ENCODE results near the gene ABAT. TPM values are rescaled to one million over a fixed set of nuclear protein-coding genes. Genes with fewer than 3 reads are reported as not detected.
A peak's percentile ranks its signal among the peaks of the same experiment; 100 is the strongest.

Gene ABAT
- total and polyA plus RNA-seq, 2 of the 8 experiments (the other 6 are each of a cell fraction or from before 2014, with no cell fraction given), result 6.4 to 8.4 TPM

DNA sequence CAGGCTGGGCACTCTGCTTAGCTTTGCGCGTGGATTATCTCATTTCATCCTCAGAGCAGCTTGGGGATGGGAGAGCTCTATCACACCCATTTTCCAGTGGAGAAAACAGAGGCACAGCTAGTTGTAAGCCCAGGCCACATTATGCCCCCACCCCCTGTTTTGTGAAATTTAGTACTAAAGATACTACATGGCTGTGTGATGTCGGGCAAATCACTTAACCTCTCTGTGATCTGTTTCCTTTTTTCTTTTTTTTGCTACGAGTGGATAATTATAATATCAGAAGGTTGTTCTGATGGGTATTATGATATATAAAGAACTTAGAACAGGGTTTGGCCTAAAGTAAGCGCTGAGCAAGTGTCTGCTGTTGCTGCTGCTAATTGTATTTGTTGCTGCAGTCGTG lies 41.6 kb downstream of the ABAT start:
- Histone ChIP-seq H3K18ac (ENCODE audit: extremely low read depth, low read length) (no peak overlapping the region), H3K14ac (ENCODE audit: insufficient read length) (no peak overlapping the region), H2BK120ac (replicated peaks; ENCODE audit: low read depth, low read length) (no peak overlapping the region), H3K4me2 (ENCODE audit: insufficient read depth in 1 of 2, low read depth in 2 of 2, low read length in 2 of 2) (no peak overlapping the region), H4K91ac (replicated peaks; ENCODE audit: insufficient read length, low read length) (no peak overlapping the region), H2BK5ac (ENCODE audit: low read depth, low read length) (no peak overlapping the region), H2AFZ (ENCODE audit: low read length) (no peak overlapping the region), H3K23ac (ENCODE audit: insufficient read length) (no peak overlapping the region), H3K56ac (replicated peaks; ENCODE audit: insufficient read length, low read depth, low read length) (no peak overlapping the region), H3K9me3 (ENCODE audit: insufficient read depth in 2 of 2, low read depth in 1 of 2, low read length in 1 of 2) (no peaks in the 10 kb centered on the region), H2AK5ac (ENCODE audit: low read depth, low read length) (no peak overlapping the region), H3K4ac (replicated peaks; ENCODE audit: insufficient read length, low read depth, low read length) (no peak overlapping the region), H3K4me3 (ENCODE audit: extremely low read depth in 1 of 4, insufficient read depth in 2 of 4, low read depth in 3 of 4, low read length in 4 of 4) (no peak overlapping the region), H2BK20ac (ENCODE audit: low read length) (no peak overlapping the region), H3K23me2 (ENCODE audit: low read depth, low read length) (peaks cover 3% of the 10 kb centered on the region; the same call in 1 of the 2 replicates), H3K79me1 (ENCODE audit: low read depth, low read length) (no peaks in the 10 kb centered on the region), H2BK12ac (ENCODE audit: low read depth, low read length) (no peak overlapping the region), H3K36me3 (ENCODE audit: control insufficient read depth in 2 of 4, insufficient read depth in 4 of 4, low read length in 3 of 4) (no peaks in the 10 kb centered on the region), H3K79me2 (ENCODE audit: control insufficient read depth in 1 of 2, insufficient read depth in 2 of 2, low read length in 2 of 2) (no peaks in the 10 kb centered on the region), H4K5ac (ENCODE audit: insufficient read length, low read depth, low read length) (no peak overlapping the region), H3K27ac (ENCODE audit: low read depth, low read length) (no peak overlapping the region), H3K9ac (replicated peaks in 1 of 4; ENCODE audit: extremely low read depth in 1 of 4, low read depth in 3 of 4, low read length in 3 of 4) (no peak overlapping the region), H2BK15ac (ENCODE audit: low read length) (no peak overlapping the region), H4K20me1 (replicated peaks in 1 of 2; ENCODE audit: control insufficient read depth in 1 of 2, insufficient read depth in 2 of 2, low read length in 2 of 2) (no peaks in the 10 kb centered on the region), H4K8ac (ENCODE audit: extremely low read depth, insufficient read depth, low read length) (no peak overlapping the region), H3K27me3 (replicated peaks in 1 of 4; ENCODE audit: control insufficient read depth in 3 of 4, extremely low read depth in 1 of 4, insufficient read depth in 3 of 4, low read length in 3 of 4) (no peaks in the 10 kb centered on the region; a peak in 1 of 7 replicates), H3K4me1 (replicated peaks in 1 of 4; ENCODE audit: control insufficient read depth in 3 of 4, insufficient read depth in 4 of 4, low read length in 3 of 4) (peaks cover 0 to 9% (median 5%) of the 10 kb centered on the region in 4 experiments; a peak in 5 of 7 replicates)
- DNase-seq (ENCODE audit: low read depth in 1 of 2, low spot score in 2 of 2) (no peak), FAIRE-seq (no peak)
- POLR2A ChIA-PET (ENCODE audit: partially characterized antibody), result no interaction called here
- TF ChIP-seq NRF1 (IDR thresholded peaks at IDR 0.05; ENCODE audit: low read depth, low read length), result no peak
- no peak for TF ChIP-seq MAFK (IDR thresholded peaks at IDR 0.05; ENCODE audit: low read depth, low read length)
- TF ChIP-seq CREB1 (IDR thresholded peaks at IDR 0.05), result no peak
- TF ChIP-seq JUN (IDR thresholded peaks at IDR 0.05; ENCODE audit: low read depth, low read length), result no peak
- TF ChIP-seq RNF2 (IDR thresholded peaks at IDR 0.05; ENCODE audit: borderline replicate concordance, low read depth, low read length, missing control alignments, poor library complexity, severe bottlenecking), result no peak
- TF ChIP-seq SIRT6 (IDR thresholded peaks at IDR 0.05; ENCODE audit: low read length), result no peak
- TF ChIP-seq KDM1A (IDR thresholded peaks at IDR 0.05; ENCODE audit: borderline replicate concordance, low read length), result peak; percentile 66; the same call in 1 of the 2 replicates
- TF ChIP-seq CHD1 (IDR thresholded peaks at IDR 0.05; ENCODE audit: low read depth, low read length), result no peak
- CTCF ChIA-PET (ENCODE audit: partially characterized antibody), result interaction anchor here (0.6 to 1.3 kb wide), 2 partner anchors 65 to 76 kb away, joined by 3 read pairs; no protein-coding TSS in a partner anchor
- WGBS, 2 experiments (ENCODE audit: extremely low coverage in 1 of 2, insufficient coverage in 1 of 2, insufficient read length in 1 of 2, insufficient replicate concordance in 2 of 2, low coverage in 1 of 2, low lambda C conversion rate in 2 of 2, missing lambda C conversion rate in 1 of 2), result 91% methylated on average over 6 of the region's 6 CpGs; no CpG with 5 or more reads in 1 of the 2 experiments
